Spleen (tissue), 13 donors: Measurements from ENCODE around the gene GPNMB. TPM values are rescaled to one million over a fixed set of nuclear protein-coding genes. Genes with fewer than 3 reads are reported as not detected.
"Not testable (repeated sequence)": the region's sequence is repeated elsewhere in the genome, so short reads cannot be mapped to it uniquely, and the experiment has no call there.

Experiments
- DNase-seq: peaks from one replicate; pipeline ENCODE4 v3.0.0-alpha.2; 2020
- H3K27ac ChIP-seq, 8 donors: fragments of 200-600 bp; sonication (generic) in 7 of 8; 1 replicate in 4 of 8; 2 replicates in 4 of 8; pipeline versions ENCODE4 v1.5.0 to v1.8.0; 2016 to 2021; ENCODE audit warnings: inconsistent platforms in 4 of 8, mild to moderate bottlenecking in 4 of 8, moderate library complexity in 1 of 8
- H3K27me3 ChIP-seq, 7 donors: fragments of 200-600 bp; sonication (generic) in 6 of 7; replicated peaks in 1 of 7; 1 replicate in 4 of 7; 2 replicates in 3 of 7; pipeline versions ENCODE4 v1.5.0 to v1.8.0; 2016 to 2021; ENCODE audit warnings: inconsistent platforms in 3 of 7, mild to moderate bottlenecking in 1 of 7
- H3K36me3 ChIP-seq, 6 donors: fragments of 200-600 bp; sonication (generic) in 5 of 6; 1 replicate in 4 of 6; 2 replicates in 2 of 6; pipeline versions ENCODE4 v1.5.0 to v1.8.0; 2016 to 2021; ENCODE audit warnings: inconsistent platforms in 2 of 6
- H3K4me1 ChIP-seq, 6 donors: fragments of 200-600 bp; sonication (generic) in 5 of 6; 1 replicate in 3 of 6; 2 replicates in 3 of 6; pipeline versions ENCODE4 v1.5.0 to v1.8.0; 2016 to 2021; ENCODE audit warnings: inconsistent platforms in 3 of 6
- H3K4me3 ChIP-seq, 8 donors: fragments of 200-600 bp; sonication (generic) in 7 of 8; 1 replicate in 4 of 8; 2 replicates in 4 of 8; pipeline versions ENCODE4 v1.5.0 to v1.8.0; 2016 to 2021; ENCODE audit warnings: inconsistent platforms in 4 of 8, mild to moderate bottlenecking in 4 of 8, moderate library complexity in 2 of 8
- H3K9me3 ChIP-seq, 8 donors: fragments of 200-600 bp; sonication (generic) in 7 of 8; 1 replicate in 4 of 8; 2 replicates in 4 of 8; pipeline versions ENCODE4 v1.5.0 to v1.8.0; 2016 to 2021; ENCODE audit warnings: inconsistent platforms in 4 of 8
- POLR2A ChIP-seq, 3 donors: fragments of 450-650 bp; IDR thresholded peaks; one replicate each; pipeline ENCODE4 v1.5.1; 2017; ENCODE audit warnings: antibody characterized with exemption in 3 of 3, mild to moderate bottlenecking in 1 of 3
- POLR2AphosphoS5 ChIP-seq, 3 donors: sonication (generic); formaldehyde crosslinking; IDR thresholded peaks; one replicate each; pipeline ENCODE4 v1.5.1; 2017; ENCODE audit warnings: antibody characterized with exemption in 3 of 3
- WGBS, 5 donors: extraction: QIAGEN DNeasy Blood & Tissue Kit in 3 of 5; methylation state at CpG; one replicate each; pipeline versions ENCODE4 v1.1.5 to v1.1.7; 2013 to 2018; 5-methylcytosine and 5-hydroxymethylcytosine counted together
- intact Hi-C: fragments of 100-400 bp; cut with DNase I; formaldehyde crosslinking; loops from one replicate; pipeline ENCODE4 v1.15.0; 2023; ENCODE audit warnings: low total_unique reads
- long read RNA-seq, 2 donors: transcript quantifications; one replicate each; lab custom pipeline, GENCODE V29; 2026
- polyA plus RNA-seq, 3 donors: library from polyadenylated mRNA; stranded (reverse); fragments of 200-250 nt; gene quantifications; one replicate each; pipeline ENCODE4 v1.2.1, GENCODE V29; 2013
- total RNA-seq, 7 donors: library from RNA; depleted of rRNA in 3 of 7; stranded (reverse); fragments of >200 nt in 3 of 7; fragmentation: NEBNext Ultra II Directional in 4 of 7; extraction: Animal tissue kit (Norgen Biotek cat#: 25700) in 4 of 7; gene quantifications; one replicate each; pipeline versions ENCODE4 v1.1.0 to v1.2.1, GENCODE V29; 2016 to 2021
- TF ChIP-seq, protein P1 (sequence below), 11 experiments: fragments of 200-600 bp in 7 of 11; fragments of 450-650 bp in 4 of 11; sonication (generic) in 4 of 11; IDR thresholded peaks in 8 of 11; conservative IDR thresholded peaks in 3 of 11; 1 replicate in 7 of 11; 2 replicates in 4 of 11; pipeline versions ENCODE4 v1.4.0 to v1.8.0; 2016 to 2021; ENCODE audit warnings: antibody characterized with exemption in 11 of 11, inconsistent platforms in 4 of 11, mild to moderate bottlenecking in 1 of 11
- donor health status: healthy with polysubstance abuse.
- donor health status: DM: no; HTN: no; CAD: no; lungs with moderate emphysema.
- donor health status: DM: no; HTN: no; CAD: no.
- donor health status: Bipolar disorder and iron deficiency.
- donor health status: healthy.
- donor health status: DM: no; HTN: no; CAD: no.
- donor health status: DM: yes; HTN: yes; CAD: no.

GPNMB gene
- 10 to 100 TPM in 6 of 7 donors, 1 to 10 TPM in 1; 8.8 to 59.8 (median 26.7) TPM for total RNA-seq
- polyA plus RNA-seq = 10 to 100 TPM in 2 of 3 donors, 1 to 10 TPM in 1; 9.6 to 64.8 (median 31.2) TPM
- long read RNA-seq, donor 1, partial matches to known transcripts = 0 of 4 reads
- long read RNA-seq, donor 1, other reads (novel, unspliced or antisense) = 0 of 4 reads
- long read RNA-seq, donor 2, partial matches to known transcripts = 0 of 2 reads
- long read RNA-seq, donor 2, other reads (novel, unspliced or antisense) = 0 of 2 reads

DNA sequence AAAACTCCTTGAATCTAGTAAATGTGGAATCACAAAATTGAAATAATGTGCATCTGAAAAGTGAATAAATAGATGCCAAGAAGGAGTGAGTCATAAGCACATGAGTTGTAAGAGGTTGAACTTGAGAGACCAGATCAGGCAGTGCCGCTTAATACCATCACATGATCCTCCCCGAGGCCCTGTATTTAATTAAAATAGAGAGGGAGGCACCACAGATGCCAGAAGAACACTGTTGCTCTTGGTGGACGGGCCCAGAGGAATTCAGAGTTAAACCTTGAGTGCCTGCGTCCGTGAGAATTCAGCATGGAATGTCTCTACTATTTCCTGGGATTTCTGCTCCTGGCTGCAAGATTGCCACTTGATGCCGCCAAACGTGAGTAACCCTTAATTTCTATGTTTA is at the start of gene GPNMB:
Gene GPNMB, plus strand, starts transcription at position 221 of the 400 bp plus-strand sequence. Its CDS starts 83 bp downstream, at position 304.
- Histone ChIP-seq H3K9me3 (peaks cover 0 to 2% (median 0%) of the 10 kb centered on the region in 8 donors), H3K4me1 (peaks cover 0 to 21% (median 13%) of the 10 kb centered on the region in 6 donors), H3K36me3 (no peaks in the 10 kb centered on the region), H3K27ac (peak within 1 kb of the TSS in 6 of 8 donors; percentile 11 to 77 (median 56)), H3K4me3 (peak within 1 kb of the TSS; percentile 9 to 67 (median 36)), H3K27me3 (peaks cover 0 to 46% (median 16%) of the 10 kb centered on the region in 7 donors)
- DNase-seq = no peak
- 61 to 79% (median 73%) methylated on average over 7 of the region's 7 CpGs for WGBS, 5 donors
- intact Hi-C loops = no loop called here
- TF ChIP-seq POLR2A (IDR thresholded peaks at IDR 0.05) = no peak
- TF ChIP-seq, protein P1, sequence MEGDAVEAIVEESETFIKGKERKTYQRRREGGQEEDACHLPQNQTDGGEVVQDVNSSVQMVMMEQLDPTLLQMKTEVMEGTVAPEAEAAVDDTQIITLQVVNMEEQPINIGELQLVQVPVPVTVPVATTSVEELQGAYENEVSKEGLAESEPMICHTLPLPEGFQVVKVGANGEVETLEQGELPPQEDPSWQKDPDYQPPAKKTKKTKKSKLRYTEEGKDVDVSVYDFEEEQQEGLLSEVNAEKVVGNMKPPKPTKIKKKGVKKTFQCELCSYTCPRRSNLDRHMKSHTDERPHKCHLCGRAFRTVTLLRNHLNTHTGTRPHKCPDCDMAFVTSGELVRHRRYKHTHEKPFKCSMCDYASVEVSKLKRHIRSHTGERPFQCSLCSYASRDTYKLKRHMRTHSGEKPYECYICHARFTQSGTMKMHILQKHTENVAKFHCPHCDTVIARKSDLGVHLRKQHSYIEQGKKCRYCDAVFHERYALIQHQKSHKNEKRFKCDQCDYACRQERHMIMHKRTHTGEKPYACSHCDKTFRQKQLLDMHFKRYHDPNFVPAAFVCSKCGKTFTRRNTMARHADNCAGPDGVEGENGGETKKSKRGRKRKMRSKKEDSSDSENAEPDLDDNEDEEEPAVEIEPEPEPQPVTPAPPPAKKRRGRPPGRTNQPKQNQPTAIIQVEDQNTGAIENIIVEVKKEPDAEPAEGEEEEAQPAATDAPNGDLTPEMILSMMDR (IDR thresholded peaks at IDR 0.05 in 8 of 11, conservative IDR thresholded peaks at IDR 0.05 in 3 of 11) = no peak
- TF ChIP-seq POLR2AphosphoS5 (IDR thresholded peaks at IDR 0.05) = no peak

DNA sequence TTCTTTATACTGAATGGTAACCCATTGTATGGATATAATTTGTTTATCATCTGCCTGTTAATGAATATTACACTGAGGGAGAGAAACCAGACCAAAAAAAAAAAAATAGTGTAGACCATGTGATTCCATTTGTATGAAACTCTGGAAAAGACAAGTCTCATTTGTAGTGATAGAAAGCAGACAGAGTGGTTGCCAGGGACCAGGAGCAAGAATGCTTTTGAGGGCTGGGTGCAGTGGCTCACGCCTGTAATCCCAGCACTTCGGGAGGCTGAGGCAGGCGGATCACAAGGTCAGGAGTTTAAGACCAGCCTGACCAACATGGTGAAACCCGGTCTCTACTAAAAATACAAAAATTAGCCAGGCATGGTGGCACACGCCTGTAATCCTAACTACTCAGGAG is 48.8 kb upstream of the GPNMB start:
- H3K4me1 ChIP-seq, H3K4me3 ChIP-seq, H3K27me3 ChIP-seq, intact Hi-C loops, H3K27ac ChIP-seq, H3K9me3 ChIP-seq, DNase-seq: not testable (repeated sequence)
- peaks cover 8 to 100% (median 60%) of the 10 kb centered on the region in 6 donors for H3K36me3 ChIP-seq
- 86 to 96% (median 95%) methylated on average over 5 of the region's 5 CpGs for WGBS, 5 donors

DNA sequence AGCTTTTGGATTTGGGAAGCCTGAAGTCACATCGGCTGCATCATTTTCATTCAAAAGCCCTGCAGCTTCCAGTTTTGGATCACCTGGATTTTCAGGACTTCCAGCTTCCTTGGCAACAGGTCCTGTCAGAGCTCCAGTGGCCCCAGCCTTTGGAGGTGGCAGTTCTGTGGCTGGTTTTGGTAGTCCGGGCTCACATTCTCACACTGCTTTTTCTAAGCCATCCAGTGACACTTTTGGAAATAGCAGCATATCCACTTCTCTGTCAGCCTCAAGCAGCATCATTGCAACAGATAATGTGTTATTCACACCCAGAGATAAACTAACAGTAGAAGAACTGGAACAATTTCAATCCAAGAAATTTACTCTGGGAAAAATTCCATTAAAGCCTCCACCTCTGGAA is 46.2 kb upstream of the GPNMB start:
- Histone ChIP-seq H3K4me1 (peaks cover 0 to 1% (median 0%) of the 10 kb centered on the region in 6 donors), H3K27me3 (no peaks in the 10 kb centered on the region), H3K9me3 (no peaks in the 10 kb centered on the region), H3K36me3 (peaks cover 6 to 98% (median 39%) of the 10 kb centered on the region in 6 donors), H3K27ac (no peak overlapping the region), H3K4me3 (no peak overlapping the region)
- 96 to 100% (median 97%) methylated on average over 2 of the region's 2 CpGs for WGBS, 5 donors
- intact Hi-C loops = no loop called here
- DNase-seq = no peak
- TF ChIP-seq, protein P1 (IDR thresholded peaks at IDR 0.05 in 8 of 11, conservative IDR thresholded peaks at IDR 0.05 in 3 of 11) = no peak
- no peak for TF ChIP-seq POLR2AphosphoS5 (IDR thresholded peaks at IDR 0.05)
- TF ChIP-seq POLR2A (IDR thresholded peaks at IDR 0.05) = no peak

DNA sequence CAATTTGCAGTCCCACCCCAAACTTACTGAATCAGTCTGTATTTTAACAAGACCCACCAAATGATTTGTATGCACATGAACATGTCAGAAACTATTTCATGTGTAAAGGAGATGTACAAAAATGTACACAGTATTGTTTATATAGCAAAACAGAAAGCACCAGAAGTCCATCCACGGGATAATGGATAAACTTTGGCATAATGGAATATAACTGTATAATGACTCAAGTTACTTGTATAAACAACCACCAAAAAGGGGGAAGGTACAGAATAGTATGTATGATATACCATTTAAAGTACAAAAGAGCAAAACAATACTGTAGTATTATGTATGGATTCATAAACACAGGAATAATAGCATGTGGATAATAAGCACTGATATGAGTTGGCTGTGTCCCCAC is 42.3 kb upstream of the GPNMB start:
- Histone ChIP-seq H3K27me3 (peaks cover 0 to 15% (median 0%) of the 10 kb centered on the region in 7 donors), H3K4me1 (peaks cover 0 to 23% (median 4%) of the 10 kb centered on the region in 6 donors), H3K27ac (no peak overlapping the region), H3K36me3 (peaks cover 0 to 60% (median 27%) of the 10 kb centered on the region in 6 donors), H3K9me3 (no peaks in the 10 kb centered on the region), H3K4me3 (no peak overlapping the region)
- TF ChIP-seq, protein P1 (IDR thresholded peaks at IDR 0.05 in 8 of 11, conservative IDR thresholded peaks at IDR 0.05 in 3 of 11) = no peak
- TF ChIP-seq POLR2AphosphoS5 (IDR thresholded peaks at IDR 0.05) (no peak), POLR2A (IDR thresholded peaks at IDR 0.05) (no peak)
- intact Hi-C loops = no loop called here
- WGBS, 5 donors = 94 to 98% (median 98%) methylated on average over 1 of the region's 1 CpG
- DNase-seq = no peak
